Natural killer cell (primary cell): Measurements from ENCODE around the gene NUDCD3. TPM values are rescaled to one million over a fixed set of nuclear protein-coding genes. Genes with fewer than 3 reads are reported as not detected.

Experiments used
- ATAC-seq, 3 donors: fragments of 150-1000 bp in 2 of 3; fragments of 200-7000 bp in 1 of 3; cut with Tn5 transposase; 1 replicate in 1 of 3; 2 replicates in 2 of 3; pipeline ENCODE4 v1.10.0; 2021; ENCODE audit warnings: mild to moderate bottlenecking in 2 of 3, moderate library complexity in 2 of 3
- DNase-seq, 2 donors: peaks; one replicate each; pipeline versions ENCODE4 v3.0.0 to v3.0.0-alpha.2; 2013 to 2021; ENCODE audit warnings: mixed read lengths in 1 of 2
- H3K27ac ChIP-seq: one replicate; pipeline ENCODE4 v1.5.1; 2013; ENCODE audit warnings: mild to moderate bottlenecking, low read length
- H3K27me3 ChIP-seq: one replicate; pipeline ENCODE4 v1.6.1; 2013; ENCODE audit warnings: low read length; ENCODE audit not compliant: control insufficient read depth, insufficient read depth
- H3K36me3 ChIP-seq: one replicate; pipeline ENCODE4 v1.6.1; 2013; ENCODE audit warnings: low read length; ENCODE audit not compliant: control insufficient read depth, insufficient read depth
- H3K4me1 ChIP-seq: one replicate; pipeline ENCODE4 v1.6.1; 2013; ENCODE audit warnings: low read length; ENCODE audit not compliant: control insufficient read depth, insufficient read depth
- H3K4me3 ChIP-seq: one replicate; pipeline ENCODE4 v1.5.1; 2013; ENCODE audit warnings: low read length
- H3K9me3 ChIP-seq: one replicate; pipeline ENCODE4 v1.6.1; 2013; ENCODE audit warnings: low read length; ENCODE audit not compliant: control insufficient read depth, insufficient read depth
- H3K27ac Mint-ChIP-seq, 2 donors: one replicate each; pipeline ENCODE4 v1.8.0; 2022; ENCODE audit warnings: mild to moderate bottlenecking in 2 of 2, mixed read lengths in 2 of 2, moderate library complexity in 1 of 2
- H3K27me3 Mint-ChIP-seq, 2 donors: one replicate each; pipeline ENCODE4 v1.8.0; 2022; ENCODE audit warnings: low read depth in 2 of 2, mixed read lengths in 2 of 2
- H3K36me3 Mint-ChIP-seq: one replicate; pipeline ENCODE4 v1.8.0; 2022; ENCODE audit warnings: mixed read lengths
- H3K4me1 Mint-ChIP-seq, 2 donors: one replicate each; pipeline ENCODE4 v1.8.0; 2022; ENCODE audit warnings: mixed read lengths in 2 of 2
- H3K4me3 Mint-ChIP-seq: one replicate; pipeline ENCODE4 v1.8.0; 2022; ENCODE audit warnings: mild to moderate bottlenecking, moderate library complexity, mixed read lengths
- H3K9me3 Mint-ChIP-seq, 2 donors: one replicate each; pipeline ENCODE4 v1.8.0; 2022; ENCODE audit warnings: mixed read lengths in 2 of 2
- WGBS: methylation state at CpG from one replicate; pipeline ENCODE4 v1.1.7; 2013; ENCODE audit warnings: missing lambda C conversion rate; ENCODE audit not compliant: insufficient coverage; 5-methylcytosine and 5-hydroxymethylcytosine counted together
- intact Hi-C: fragments of 100-400 bp; cut with micrococcal nuclease; formaldehyde crosslinking; loops from one replicate; pipeline ENCODE4 v1.14.2; 2022
- total RNA-seq, 4 donors: library from RNA; stranded (reverse); fragments of 120-200 nt in 1 of 4; gene quantifications; one replicate each; pipeline versions ENCODE4 v1.2.3 to v1.2.4, GENCODE V29; 2013 to 2022
- TF ChIP-seq, protein P1 (sequence below): fragments of 200-600 bp; IDR thresholded peaks from one replicate; pipeline ENCODE4 v1.8.0; 2022; ENCODE audit warnings: antibody characterized with exemption

The NUDCD3 gene
- total RNA-seq, 3 donors from 2014 or later (not counting 1 experiment from before 2014, with no cell fraction given), result 50.1 to 79.9 (median 68.7) TPM

DNA sequence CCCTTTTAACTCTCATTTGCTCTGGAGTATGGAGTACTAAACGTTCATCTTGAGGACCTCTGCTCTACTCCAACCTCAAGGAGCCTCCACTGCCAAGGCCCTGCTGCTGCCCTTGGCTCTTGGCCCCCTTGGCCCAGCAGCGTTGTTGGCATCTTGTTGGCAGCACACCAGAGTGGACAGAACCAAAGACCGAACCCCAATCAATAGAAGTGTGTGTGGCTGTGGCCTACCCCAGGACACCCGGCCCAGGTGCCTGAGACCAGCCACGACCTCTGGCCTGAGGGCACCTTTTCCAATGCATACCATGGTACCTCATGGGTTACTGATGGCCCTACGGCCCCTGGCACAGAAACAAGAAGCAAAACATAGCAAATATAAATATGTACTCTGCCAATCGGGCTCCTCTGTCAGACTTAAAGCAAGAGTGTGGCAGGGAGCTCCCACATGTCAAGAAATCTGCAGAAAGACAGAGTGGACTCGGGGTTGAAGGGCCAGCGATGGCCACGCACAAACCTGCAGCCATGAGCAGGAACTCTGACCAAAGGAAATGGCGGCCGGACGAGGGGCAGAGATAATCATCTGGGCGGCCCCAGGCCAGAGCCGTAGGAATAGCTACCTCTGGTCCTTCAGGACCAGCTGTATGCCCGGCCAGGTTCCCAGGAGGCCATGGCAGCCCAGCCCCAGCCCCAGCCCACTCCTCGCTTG lies 47.8 kb upstream of the NUDCD3 start:
- no peaks in the 10 kb centered on the region for H3K36me3 ChIP-seq
- no peak overlapping the region for H3K4me3 Mint-ChIP-seq
- H3K4me3 ChIP-seq, result no peak overlapping the region
- no peak overlapping the region for H3K27ac ChIP-seq
- TF ChIP-seq, protein P1, sequence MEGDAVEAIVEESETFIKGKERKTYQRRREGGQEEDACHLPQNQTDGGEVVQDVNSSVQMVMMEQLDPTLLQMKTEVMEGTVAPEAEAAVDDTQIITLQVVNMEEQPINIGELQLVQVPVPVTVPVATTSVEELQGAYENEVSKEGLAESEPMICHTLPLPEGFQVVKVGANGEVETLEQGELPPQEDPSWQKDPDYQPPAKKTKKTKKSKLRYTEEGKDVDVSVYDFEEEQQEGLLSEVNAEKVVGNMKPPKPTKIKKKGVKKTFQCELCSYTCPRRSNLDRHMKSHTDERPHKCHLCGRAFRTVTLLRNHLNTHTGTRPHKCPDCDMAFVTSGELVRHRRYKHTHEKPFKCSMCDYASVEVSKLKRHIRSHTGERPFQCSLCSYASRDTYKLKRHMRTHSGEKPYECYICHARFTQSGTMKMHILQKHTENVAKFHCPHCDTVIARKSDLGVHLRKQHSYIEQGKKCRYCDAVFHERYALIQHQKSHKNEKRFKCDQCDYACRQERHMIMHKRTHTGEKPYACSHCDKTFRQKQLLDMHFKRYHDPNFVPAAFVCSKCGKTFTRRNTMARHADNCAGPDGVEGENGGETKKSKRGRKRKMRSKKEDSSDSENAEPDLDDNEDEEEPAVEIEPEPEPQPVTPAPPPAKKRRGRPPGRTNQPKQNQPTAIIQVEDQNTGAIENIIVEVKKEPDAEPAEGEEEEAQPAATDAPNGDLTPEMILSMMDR, result no peak
- ATAC-seq (no peak), DNase-seq (no peak)
- H3K27me3 Mint-ChIP-seq, result no peaks in the 10 kb centered on the region
- no peaks in the 10 kb centered on the region for H3K9me3 ChIP-seq
- 87% methylated on average over 17 of the region's 17 CpGs for WGBS
- H3K4me1 ChIP-seq, result no peaks in the 10 kb centered on the region
- intact Hi-C loops, result no loop called here
- no peaks in the 10 kb centered on the region for H3K36me3 Mint-ChIP-seq
- H3K27ac Mint-ChIP-seq, result no peak overlapping the region
- H3K27me3 ChIP-seq, result no peaks in the 10 kb centered on the region
- H3K4me1 Mint-ChIP-seq, result no peaks in the 10 kb centered on the region
- H3K9me3 Mint-ChIP-seq, result no peaks in the 10 kb centered on the region

DNA sequence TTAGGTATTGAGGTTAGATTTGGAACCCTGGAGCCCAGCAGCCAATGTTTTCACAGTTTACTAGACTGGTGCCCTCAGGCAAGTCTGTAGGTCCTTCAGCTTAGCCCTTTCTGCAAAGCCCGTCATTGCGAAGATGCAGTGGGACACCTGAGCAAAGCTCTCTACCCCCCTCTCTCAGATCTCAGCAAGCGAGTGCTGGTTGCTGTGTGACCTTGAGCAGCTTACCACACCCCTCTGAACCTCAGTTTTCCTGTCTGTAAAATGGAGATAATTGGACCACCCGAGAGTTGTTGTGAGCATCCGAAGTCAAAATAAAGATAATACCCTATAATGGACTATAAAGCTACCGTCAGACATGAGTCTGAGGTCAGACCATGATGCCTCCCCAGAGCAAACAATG lies 47.0 kb upstream of the NUDCD3 start:
- TF ChIP-seq, protein P1, result no peak
- 87% methylated on average over 6 of the region's 6 CpGs for WGBS
- no peaks in the 10 kb centered on the region for H3K9me3 Mint-ChIP-seq

DNA sequence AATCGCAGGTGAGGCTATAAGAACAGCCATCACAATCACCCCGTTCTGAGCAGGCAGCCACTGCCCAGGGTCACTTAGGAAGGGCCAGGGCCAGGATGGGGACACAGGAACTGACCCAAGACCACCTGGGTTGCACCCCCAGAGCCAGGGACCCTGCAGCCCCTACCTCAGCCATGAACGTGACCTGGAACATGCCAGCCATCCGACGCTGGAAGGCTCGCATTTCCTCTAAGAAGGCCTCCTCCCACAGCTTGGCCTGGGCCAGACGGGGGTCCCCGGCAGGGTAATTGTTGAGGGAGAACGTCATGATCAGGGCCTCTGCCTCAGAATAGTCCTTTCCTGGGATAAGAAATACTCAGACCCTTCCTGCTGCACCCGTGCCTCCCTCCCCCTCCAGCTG lies 45.6 kb upstream of the NUDCD3 start:
- no peak overlapping the region for H3K27ac ChIP-seq
- intact Hi-C loops, result no loop called here
- Mint-ChIP-seq H3K27ac (no peak overlapping the region), H3K36me3 (no peaks in the 10 kb centered on the region), H3K4me3 (no peak overlapping the region), H3K9me3 (no peaks in the 10 kb centered on the region), H3K27me3 (no peaks in the 10 kb centered on the region), H3K4me1 (no peaks in the 10 kb centered on the region)
- no peak for ATAC-seq
- no peak overlapping the region for H3K4me3 ChIP-seq
- TF ChIP-seq, protein P1, result no peak
- DNase-seq, result no peak
- no peaks in the 10 kb centered on the region for H3K36me3 ChIP-seq
- WGBS, result 92% methylated on average over 10 of the region's 10 CpGs
- no peaks in the 10 kb centered on the region for H3K27me3 ChIP-seq
- no peaks in the 10 kb centered on the region for H3K9me3 ChIP-seq
- no peaks in the 10 kb centered on the region for H3K4me1 ChIP-seq

More for the DNA sequence above, 47.0 kb upstream of the NUDCD3 start:
- H3K36me3 ChIP-seq, result no peaks in the 10 kb centered on the region
- H3K27ac ChIP-seq, result no peak overlapping the region
- no peaks in the 10 kb centered on the region for H3K27me3 ChIP-seq
- Mint-ChIP-seq H3K27me3 (no peaks in the 10 kb centered on the region), H3K36me3 (no peaks in the 10 kb centered on the region), H3K4me1 (no peaks in the 10 kb centered on the region), H3K27ac (no peak overlapping the region), H3K4me3 (no peak overlapping the region)
- H3K4me1 ChIP-seq, result no peaks in the 10 kb centered on the region
- H3K9me3 ChIP-seq, result no peaks in the 10 kb centered on the region
- ATAC-seq, result no peak
- intact Hi-C loops, result no loop called here
- DNase-seq, result no peak
- H3K4me3 ChIP-seq, result no peak overlapping the region
